ENCODE results near the gene PARG. TPM values are rescaled to one million over a fixed set of nuclear protein-coding genes. Genes with fewer than 3 reads are reported as not detected.

Gene PARG
- total RNA-seq = 95.3 TPM

GRCh38 chr10:49941447-49942338 is at the start of gene PARG, which contains the start of gene TIMM23B:
TSS of gene PARG (minus strand) at chr10:49942027. CDS start at chr10:49941725, 302 bp downstream.
TSS of gene TIMM23B (plus strand) at chr10:49942053. CDS start at chr10:49942195, 142 bp downstream.

GRCh38 chr10:49988376-49988775 is 46.5 kb upstream of the PARG start, which contains the start of gene AGAP6:
TSS of gene AGAP6 (plus strand) at chr10:49988406. CDS start at chr10:49988716, 310 bp downstream.

Small RNA genes lying within 50 kb of the gene (small RNA-seq; reads per million reads assigned to genes)
- gene RNA5SP317 (not detected), gene SNORA74C-2 (not detected)

Other genes with a start within 250 kb of the PARG start
- gene OGDHL, start 179.7 kb downstream of the PARG start, total RNA-seq = 23.1 TPM
- 20.8 TPM for gene TIMM23B, start within 50 bp of the PARG start, total RNA-seq
- gene AGAP6, start 46.4 kb upstream of the PARG start, total RNA-seq = 4.8 TPM
- gene WASHC2A, start 125.9 kb upstream of the PARG start, total RNA-seq = 43.6 TPM